Activated B cell treated with CpG ODN at 0.5 μM for 24 hours (primary cell): ENCODE results near the gene MTMR3. TPM values are rescaled to one million over a fixed set of nuclear protein-coding genes. Genes with fewer than 3 reads are reported as not detected.

Experiments used
- ATAC-seq: fragments of 200-7000 bp; cut with Tn5 transposase; one replicate; pipeline ENCODE4 v1.10.0; 2021; ENCODE audit warnings: low read depth, mild to moderate bottlenecking, moderate library complexity
- CTCF ChIA-PET: fragments of 350-600 bp; sonication (Branson Sonifier 250); formaldehyde crosslinking; loops from one replicate; lab custom pipeline; 2021; ENCODE audit warnings: antibody characterized with exemption; lab: Charles Lee
- POLR2A ChIA-PET: fragments of 350-600 bp; sonication (Branson Sonifier 250); formaldehyde crosslinking; loops from one replicate; lab custom pipeline; 2021; ENCODE audit warnings: antibody characterized with exemption; lab: Charles Lee
- DNase-seq: peaks from one replicate; pipeline ENCODE4 v3.0.0; 2022
- H3K27ac Mint-ChIP-seq: one replicate; pipeline ENCODE4 v1.8.0; 2020; ENCODE audit warnings: mixed read lengths
- H3K27me3 Mint-ChIP-seq: one replicate; pipeline ENCODE4 v1.8.0; 2021; ENCODE audit warnings: mixed read lengths
- H3K36me3 Mint-ChIP-seq: one replicate; pipeline ENCODE4 v1.8.0; 2021; ENCODE audit warnings: low read depth, mixed read lengths
- H3K4me1 Mint-ChIP-seq: one replicate; pipeline ENCODE4 v1.8.0; 2021; ENCODE audit warnings: mixed read lengths
- H3K4me3 Mint-ChIP-seq: one replicate; pipeline ENCODE4 v1.8.0; 2020; ENCODE audit warnings: mild to moderate bottlenecking, mixed read lengths
- H3K9me3 Mint-ChIP-seq: one replicate; pipeline ENCODE4 v1.8.0; 2020; ENCODE audit warnings: mixed read lengths
- intact Hi-C: fragments of 100-400 bp; cut with micrococcal nuclease; formaldehyde crosslinking; loops from one replicate; pipeline ENCODE4 v1.15.1; 2024
- total RNA-seq: library from RNA; stranded (reverse); gene quantifications from 2 replicates; pipeline ENCODE4 v1.2.3, GENCODE V29; 2022
- TF ChIP-seq, protein P1 (sequence below): fragments of 200-600 bp; IDR thresholded peaks from one replicate; pipeline ENCODE4 v1.8.0; 2022; ENCODE audit warnings: antibody characterized with exemption, mild to moderate bottlenecking

MTMR3 gene
- total RNA-seq, 1 donor from 2014 or later, result 36.6 TPM

DNA sequence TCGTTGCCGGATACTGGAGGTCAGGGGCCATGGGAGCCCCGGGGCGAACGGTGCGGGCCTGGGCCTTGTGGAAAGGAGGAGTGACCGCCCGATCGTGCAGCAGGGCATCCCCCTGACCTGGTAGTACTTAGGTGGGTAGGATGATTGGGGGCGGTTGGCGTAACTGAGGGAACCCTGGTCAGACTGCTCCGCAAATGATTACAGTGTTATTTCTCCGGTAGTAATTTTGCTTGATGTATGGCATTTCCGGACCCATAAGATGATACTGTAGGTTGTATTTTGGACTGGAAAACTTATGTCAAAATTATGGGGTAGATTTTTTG, 762 bp downstream of the MTMR3 start:
- DNase-seq (no peak), ATAC-seq (no peak)
- peaks cover 3% of the 10 kb centered on the region for H3K27me3 Mint-ChIP-seq
- peak overlapping the region; percentile 83 for H3K27ac Mint-ChIP-seq
- H3K9me3 Mint-ChIP-seq, result no peaks in the 10 kb centered on the region
- peak overlapping the region; percentile 92 for H3K4me3 Mint-ChIP-seq
- POLR2A ChIA-PET, result interaction anchor here (0.6 to 1.7 kb wide), 4 partner anchors 23 to 117 kb away, joined by 3 to 19 read pairs (median 4); partner anchors contain the start of genes ASCC2, UQCR10 and ZMAT5
- H3K36me3 Mint-ChIP-seq, result peaks cover 2% of the 10 kb centered on the region
- intact Hi-C loops, result loop anchor here (1.0 to 10.0 kb wide), 8 partner anchors 34 to 999 kb away; partner anchors contain the start of genes ASCC2, NF2, PES1 and UQCR10
- CTCF ChIA-PET, result interaction anchor here (0.8 to 1.0 kb wide), 2 partner anchors 45 to 122 kb away, joined by 3 to 4 read pairs; partner anchors contain the start of gene ASCC2
- TF ChIP-seq, protein P1, sequence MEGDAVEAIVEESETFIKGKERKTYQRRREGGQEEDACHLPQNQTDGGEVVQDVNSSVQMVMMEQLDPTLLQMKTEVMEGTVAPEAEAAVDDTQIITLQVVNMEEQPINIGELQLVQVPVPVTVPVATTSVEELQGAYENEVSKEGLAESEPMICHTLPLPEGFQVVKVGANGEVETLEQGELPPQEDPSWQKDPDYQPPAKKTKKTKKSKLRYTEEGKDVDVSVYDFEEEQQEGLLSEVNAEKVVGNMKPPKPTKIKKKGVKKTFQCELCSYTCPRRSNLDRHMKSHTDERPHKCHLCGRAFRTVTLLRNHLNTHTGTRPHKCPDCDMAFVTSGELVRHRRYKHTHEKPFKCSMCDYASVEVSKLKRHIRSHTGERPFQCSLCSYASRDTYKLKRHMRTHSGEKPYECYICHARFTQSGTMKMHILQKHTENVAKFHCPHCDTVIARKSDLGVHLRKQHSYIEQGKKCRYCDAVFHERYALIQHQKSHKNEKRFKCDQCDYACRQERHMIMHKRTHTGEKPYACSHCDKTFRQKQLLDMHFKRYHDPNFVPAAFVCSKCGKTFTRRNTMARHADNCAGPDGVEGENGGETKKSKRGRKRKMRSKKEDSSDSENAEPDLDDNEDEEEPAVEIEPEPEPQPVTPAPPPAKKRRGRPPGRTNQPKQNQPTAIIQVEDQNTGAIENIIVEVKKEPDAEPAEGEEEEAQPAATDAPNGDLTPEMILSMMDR, result no peak
- H3K4me1 Mint-ChIP-seq, result peaks cover 14% of the 10 kb centered on the region

DNA sequence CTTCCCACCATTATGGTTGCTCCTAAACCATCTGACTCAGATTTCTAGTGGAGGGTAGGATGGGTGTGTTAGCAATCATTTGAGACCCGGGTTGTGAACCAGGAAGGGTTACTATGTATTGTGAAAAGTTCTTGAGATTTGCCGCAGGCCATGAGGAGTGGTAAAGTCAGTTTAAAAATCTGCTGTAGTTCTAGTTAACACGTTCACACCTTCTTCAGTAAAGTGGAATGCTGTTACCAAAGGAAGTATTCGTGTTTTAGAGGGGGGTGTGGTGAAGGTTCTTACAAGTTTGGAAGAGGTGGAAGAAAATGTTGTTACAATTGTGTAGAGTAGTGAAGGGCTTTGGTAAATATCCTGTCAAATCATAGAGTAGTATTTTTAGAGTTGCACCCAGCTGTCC, 2.6 kb downstream of the MTMR3 start:
- H3K4me1 Mint-ChIP-seq, result peaks cover 15% of the 10 kb centered on the region
- intact Hi-C loops, result loop anchor here (10.0 kb wide), 1 partner anchor 1001 kb away; the partner anchor contains the start of gene ZNRF3
- no peaks in the 10 kb centered on the region for H3K27me3 Mint-ChIP-seq
- ChIA-PET CTCF (no interaction called here), POLR2A (no interaction called here)
- no peak for DNase-seq
- TF ChIP-seq, protein P1, result no peak
- H3K27ac Mint-ChIP-seq, result no peak overlapping the region
- H3K9me3 Mint-ChIP-seq, result no peaks in the 10 kb centered on the region
- H3K36me3 Mint-ChIP-seq, result peaks cover 2% of the 10 kb centered on the region
- no peak for ATAC-seq
- H3K4me3 Mint-ChIP-seq, result no peak overlapping the region

DNA sequence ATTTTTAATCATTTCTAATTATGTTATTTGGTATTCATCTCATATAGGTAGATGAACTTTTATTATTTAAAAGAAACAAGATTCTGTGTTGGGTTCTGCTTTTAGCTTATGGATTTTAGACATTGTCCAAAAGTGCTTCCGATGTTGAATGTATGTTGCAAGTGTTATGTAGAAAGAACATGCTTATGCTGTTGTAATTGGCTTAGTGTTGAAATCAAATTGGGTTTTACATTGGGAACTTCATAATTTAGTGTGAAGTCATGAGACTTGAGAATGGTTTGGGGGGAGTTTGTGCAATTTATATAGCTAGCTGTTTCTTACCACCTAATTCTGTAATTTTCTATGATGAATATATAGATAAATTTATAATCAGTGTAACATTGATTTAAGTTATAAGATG, 3.6 kb downstream of the MTMR3 start:
- Mint-ChIP-seq H3K9me3 (no peaks in the 10 kb centered on the region), H3K4me3 (no peak overlapping the region), H3K27me3 (no peaks in the 10 kb centered on the region), H3K4me1 (peaks cover 18% of the 10 kb centered on the region), H3K36me3 (peaks cover 2% of the 10 kb centered on the region), H3K27ac (no peak overlapping the region)
- CTCF ChIA-PET, result no interaction called here
- TF ChIP-seq, protein P1, result no peak
- ATAC-seq, result no peak
- no peak for DNase-seq
- POLR2A ChIA-PET, result interaction anchor here (0.7 to 1.0 kb wide), 2 partner anchors 49 to 54 kb away, joined by 3 read pairs; partner anchors contain the start of gene ASCC2
- intact Hi-C loops, result loop anchor here (10.0 kb wide), 1 partner anchor 1002 kb away; the partner anchor contains the start of gene ZNRF3

DNA sequence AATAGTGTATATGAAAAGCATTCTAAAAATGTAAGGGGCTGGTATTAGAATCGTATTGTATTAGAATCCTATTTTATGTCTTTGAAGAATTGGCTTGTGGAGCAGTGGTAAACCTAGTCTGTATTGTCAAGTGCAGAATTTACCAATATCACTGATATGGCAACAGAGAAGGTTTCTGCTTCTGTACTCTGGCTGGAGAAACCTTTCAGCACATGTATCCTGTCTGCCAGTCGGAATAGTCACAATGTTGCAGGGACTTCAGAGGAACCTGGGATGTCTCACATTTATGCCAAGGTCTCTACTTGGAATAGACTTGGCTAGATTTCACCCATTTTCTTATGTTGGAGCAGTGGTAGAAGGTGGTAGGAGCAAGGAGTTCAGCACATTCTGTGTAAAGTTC, 4.4 kb downstream of the MTMR3 start:
- Mint-ChIP-seq H3K27me3 (no peaks in the 10 kb centered on the region), H3K4me3 (no peak overlapping the region), H3K27ac (no peak overlapping the region), H3K36me3 (peaks cover 4% of the 10 kb centered on the region), H3K4me1 (peaks cover 19% of the 10 kb centered on the region), H3K9me3 (no peaks in the 10 kb centered on the region)
- TF ChIP-seq, protein P1, result no peak
- ChIA-PET POLR2A (interaction anchor here (1.0 kb wide), 1 partner anchor 55 kb away, joined by 3 read pairs; no protein-coding TSS in a partner anchor), CTCF (no interaction called here)
- intact Hi-C loops, result loop anchor here (10.0 kb wide), 1 partner anchor 1003 kb away; the partner anchor contains the start of gene ZNRF3
- DNase-seq, result no peak
- no peak for ATAC-seq

DNA sequence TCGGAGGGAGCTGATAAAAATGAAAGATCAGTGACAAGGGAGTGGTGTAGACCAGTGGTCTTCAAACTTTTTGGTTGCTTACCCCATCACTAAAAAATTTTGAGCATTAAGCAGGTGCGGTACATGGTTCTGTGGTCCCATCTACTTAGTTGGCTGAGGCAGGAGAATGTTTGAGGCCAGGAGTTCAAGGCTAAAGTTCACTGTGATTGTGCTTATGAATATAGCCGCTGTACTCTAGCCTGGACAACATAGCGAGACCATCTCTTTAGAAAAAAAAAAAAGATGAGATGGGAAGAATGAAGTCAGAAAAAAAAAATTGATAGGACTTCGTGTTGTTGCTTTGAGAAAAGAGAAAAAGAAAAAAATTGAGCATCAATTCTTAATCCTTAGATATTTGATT, 7.8 kb downstream of the MTMR3 start:
- CTCF ChIA-PET, result no interaction called here
- DNase-seq (no peak), ATAC-seq (no peak)
- no peak overlapping the region for H3K27ac Mint-ChIP-seq
- H3K36me3 Mint-ChIP-seq, result peaks cover 1% of the 10 kb centered on the region
- TF ChIP-seq, protein P1, result no peak
- peaks cover 25% of the 10 kb centered on the region for H3K4me1 Mint-ChIP-seq
- H3K27me3 Mint-ChIP-seq, result no peaks in the 10 kb centered on the region
- H3K4me3 Mint-ChIP-seq, result no peak overlapping the region
- intact Hi-C loops, result no loop called here
- POLR2A ChIA-PET, result no interaction called here
- H3K9me3 Mint-ChIP-seq, result no peaks in the 10 kb centered on the region
